Spleen (tissue), 7 donors: ENCODE measurements around the gene ALKAL2.

Experiments used
- POLR2A ChIP-seq, 3 donors: fragments of 450-650 bp; IDR thresholded peaks; one replicate each; pipeline ENCODE4 v1.5.1; 2017; ENCODE audit warnings: antibody characterized with exemption in 3 of 3, mild to moderate bottlenecking in 1 of 3
- POLR2AphosphoS5 ChIP-seq, 3 donors: sonication (generic); formaldehyde crosslinking; IDR thresholded peaks; one replicate each; pipeline ENCODE4 v1.5.1; 2017; ENCODE audit warnings: antibody characterized with exemption in 3 of 3
- TF ChIP-seq, protein P1 (sequence below), 11 experiments: fragments of 200-600 bp in 7 of 11; fragments of 450-650 bp in 4 of 11; sonication (generic) in 4 of 11; IDR thresholded peaks in 8 of 11; conservative IDR thresholded peaks in 3 of 11; 1 replicate in 7 of 11; 2 replicates in 4 of 11; pipeline versions ENCODE4 v1.4.0 to v1.8.0; 2016 to 2021; ENCODE audit warnings: antibody characterized with exemption in 11 of 11, inconsistent platforms in 4 of 11, mild to moderate bottlenecking in 1 of 11
- donor health status: DM: no; HTN: no; CAD: no; lungs with moderate emphysema.
- donor health status: DM: no; HTN: no; CAD: no.
- donor health status: DM: no; HTN: no; CAD: no.

DNA sequence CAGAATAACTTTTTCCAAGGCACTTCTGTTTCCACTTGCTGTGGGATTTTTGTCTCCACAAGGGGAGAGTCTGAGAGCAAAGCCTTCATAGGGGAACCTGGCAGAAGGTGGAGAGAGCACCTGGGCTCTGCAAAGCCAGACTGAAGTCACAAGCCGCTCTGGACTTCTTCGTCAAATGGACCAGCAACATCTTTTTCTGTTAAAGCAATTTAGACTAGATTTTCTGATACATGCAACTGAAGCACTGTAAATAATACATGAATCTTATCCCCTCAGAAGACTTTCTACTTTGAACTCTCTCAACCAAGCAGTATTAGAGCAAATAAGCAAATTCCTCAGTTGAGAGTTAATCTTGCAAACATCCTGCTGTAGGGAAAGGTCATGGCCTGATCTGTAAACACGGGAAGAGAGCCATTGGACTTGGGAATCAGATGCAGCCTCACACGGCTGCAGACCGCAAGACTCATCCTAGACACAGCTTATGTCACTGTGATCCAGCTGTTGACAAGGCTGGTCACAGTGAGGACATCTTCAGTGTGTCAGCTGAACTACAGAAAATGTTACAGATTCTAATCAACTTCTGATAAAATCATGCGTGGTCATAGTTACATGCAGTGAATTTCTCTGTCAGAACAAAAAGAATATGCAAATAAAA is 27.3 kb downstream of the ALKAL2 start:
- TF ChIP-seq, protein P1, sequence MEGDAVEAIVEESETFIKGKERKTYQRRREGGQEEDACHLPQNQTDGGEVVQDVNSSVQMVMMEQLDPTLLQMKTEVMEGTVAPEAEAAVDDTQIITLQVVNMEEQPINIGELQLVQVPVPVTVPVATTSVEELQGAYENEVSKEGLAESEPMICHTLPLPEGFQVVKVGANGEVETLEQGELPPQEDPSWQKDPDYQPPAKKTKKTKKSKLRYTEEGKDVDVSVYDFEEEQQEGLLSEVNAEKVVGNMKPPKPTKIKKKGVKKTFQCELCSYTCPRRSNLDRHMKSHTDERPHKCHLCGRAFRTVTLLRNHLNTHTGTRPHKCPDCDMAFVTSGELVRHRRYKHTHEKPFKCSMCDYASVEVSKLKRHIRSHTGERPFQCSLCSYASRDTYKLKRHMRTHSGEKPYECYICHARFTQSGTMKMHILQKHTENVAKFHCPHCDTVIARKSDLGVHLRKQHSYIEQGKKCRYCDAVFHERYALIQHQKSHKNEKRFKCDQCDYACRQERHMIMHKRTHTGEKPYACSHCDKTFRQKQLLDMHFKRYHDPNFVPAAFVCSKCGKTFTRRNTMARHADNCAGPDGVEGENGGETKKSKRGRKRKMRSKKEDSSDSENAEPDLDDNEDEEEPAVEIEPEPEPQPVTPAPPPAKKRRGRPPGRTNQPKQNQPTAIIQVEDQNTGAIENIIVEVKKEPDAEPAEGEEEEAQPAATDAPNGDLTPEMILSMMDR (IDR thresholded peaks at IDR 0.05 in 8 of 11, conservative IDR thresholded peaks at IDR 0.05 in 3 of 11), result no peak
- TF ChIP-seq POLR2A (IDR thresholded peaks at IDR 0.05), result no peak
- no peak for TF ChIP-seq POLR2AphosphoS5 (IDR thresholded peaks at IDR 0.05)
